ENCODE results near the gene ASB8. TPM values are rescaled to one million over a fixed set of nuclear protein-coding genes. Genes with fewer than 3 reads are reported as not detected.

Gene ASB8
- total and polyA plus RNA-seq, 2 experiments from 2014 or later = 47.9 to 53.0 TPM

- H3K9me3 ChIP-seq (ENCODE audit: low read depth) = no peaks in the 10 kb centered on the region
- H3K4me1 ChIP-seq (ENCODE audit: low read depth) = no peaks in the 10 kb centered on the region
- H3K4me3 ChIP-seq = peak overlapping the region; percentile 42
- H3K36me3 ChIP-seq = no peaks in the 10 kb centered on the region
- peaks cover 79% of the 10 kb centered on the region for H3K27me3 ChIP-seq
- no peak for TF ChIP-seq CTCF (IDR thresholded peaks at IDR 0.05; ENCODE audit: low read depth, low read length)
- no peak overlapping the region for H3K27ac ChIP-seq
- no peak for DNase-seq (ENCODE audit: low read depth in 1 of 2, low spot score in 1 of 2)
Observed at GRCh38 chr12:48182631-48183030, 25.3 kb upstream of the ASB8 start.

GRCh38 chr12:48180857-48181495 is 23.7 kb upstream of the ASB8 start:
- H3K4me3 ChIP-seq = no peak overlapping the region
- peaks cover 64% of the 10 kb centered on the region for H3K27me3 ChIP-seq
- no peak for DNase-seq (ENCODE audit: low read depth in 1 of 2, low spot score in 1 of 2)
- no peaks in the 10 kb centered on the region for H3K9me3 ChIP-seq (ENCODE audit: low read depth)
- TF ChIP-seq CTCF (IDR thresholded peaks at IDR 0.05; ENCODE audit: low read depth, low read length) = no peak
- H3K4me1 ChIP-seq (ENCODE audit: low read depth) = peaks cover 3% of the 10 kb centered on the region
- H3K36me3 ChIP-seq = no peaks in the 10 kb centered on the region
- no peak overlapping the region for H3K27ac ChIP-seq

GRCh38 chr12:48180424-48180823 is 23.1 kb upstream of the ASB8 start:
- no peaks in the 10 kb centered on the region for H3K36me3 ChIP-seq
- no peaks in the 10 kb centered on the region for H3K9me3 ChIP-seq (ENCODE audit: low read depth)
- no peak for TF ChIP-seq CTCF (IDR thresholded peaks at IDR 0.05; ENCODE audit: low read depth, low read length)
- no peak for DNase-seq (ENCODE audit: low read depth in 1 of 2, low spot score in 1 of 2)
- H3K27me3 ChIP-seq = peaks cover 59% of the 10 kb centered on the region
- peaks cover 6% of the 10 kb centered on the region for H3K4me1 ChIP-seq (ENCODE audit: low read depth)
- H3K4me3 ChIP-seq = no peak overlapping the region
- no peak overlapping the region for H3K27ac ChIP-seq

GRCh38 chr12:48179466-48179865 is 22.2 kb upstream of the ASB8 start:
- Histone ChIP-seq H3K27ac (no peak overlapping the region), H3K36me3 (no peaks in the 10 kb centered on the region), H3K27me3 (peaks cover 49% of the 10 kb centered on the region), H3K4me1 (ENCODE audit: low read depth) (peaks cover 6% of the 10 kb centered on the region), H3K4me3 (no peak overlapping the region), H3K9me3 (ENCODE audit: low read depth) (no peaks in the 10 kb centered on the region)
- no peak for DNase-seq (ENCODE audit: low read depth in 1 of 2, low spot score in 1 of 2)
- no peak for TF ChIP-seq CTCF (IDR thresholded peaks at IDR 0.05; ENCODE audit: low read depth, low read length)

- Histone ChIP-seq H3K27ac (no peak overlapping the region), H3K9me3 (ENCODE audit: low read depth) (no peaks in the 10 kb centered on the region), H3K36me3 (no peaks in the 10 kb centered on the region), H3K4me3 (no peak overlapping the region), H3K4me1 (ENCODE audit: low read depth) (peaks cover 6% of the 10 kb centered on the region), H3K27me3 (peaks cover 35% of the 10 kb centered on the region)
- DNase-seq (ENCODE audit: low read depth in 1 of 2, low spot score in 1 of 2) = no peak
- TF ChIP-seq CTCF (IDR thresholded peaks at IDR 0.05; ENCODE audit: low read depth, low read length) = no peak
Observed at GRCh38 chr12:48177982-48178381, 20.7 kb upstream of the ASB8 start.
